Measurements from ENCODE around the gene NUDT2. TPM values are rescaled to one million over a fixed set of nuclear protein-coding genes. Genes with fewer than 3 reads are reported as not detected.

The NUDT2 gene
- total and polyA plus RNA-seq, 2 experiments from 2014 or later = 19.6 to 23.4 TPM

DNA sequence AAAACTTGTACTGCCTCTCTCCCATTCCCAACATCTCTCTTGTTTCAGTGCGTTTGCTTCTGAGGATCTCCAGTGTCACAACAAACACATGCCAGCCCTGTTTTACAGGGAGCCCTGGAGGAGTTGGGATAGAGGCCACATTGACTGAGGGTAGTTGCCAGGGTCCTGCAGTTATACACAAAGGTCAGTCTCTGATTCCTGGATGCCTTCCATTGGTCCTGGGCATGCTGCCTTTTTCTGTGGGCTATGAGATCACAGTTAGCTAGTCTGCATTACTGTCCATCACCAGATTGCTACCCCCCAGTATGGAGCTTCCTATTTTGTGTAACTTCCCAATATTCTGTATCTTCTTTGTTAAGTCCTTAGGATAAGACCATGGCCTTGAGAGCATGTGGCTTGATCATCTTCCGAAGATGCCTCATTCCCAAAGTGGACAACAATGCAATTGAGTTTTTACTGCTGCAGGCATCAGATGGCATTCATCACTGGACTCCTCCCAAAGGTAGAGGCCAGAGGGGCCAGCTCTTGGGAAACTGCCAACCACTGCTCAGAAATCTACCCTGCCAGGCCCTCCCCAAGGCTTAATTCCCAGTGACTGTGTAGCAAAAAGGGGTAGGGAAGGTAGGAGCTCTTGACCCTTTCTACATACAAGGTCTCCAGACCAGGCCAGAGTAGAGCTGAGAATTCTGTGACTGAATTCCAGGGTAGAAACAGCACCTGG, 9.5 kb downstream of the NUDT2 start:
- peaks cover 13% of the 10 kb centered on the region for H3K79me2 ChIP-seq
- H3K36me3 ChIP-seq (replicated peaks; ENCODE audit: insufficient read depth, low read depth) = no peaks in the 10 kb centered on the region
- no peaks in the 10 kb centered on the region for H4K20me1 ChIP-seq (ENCODE audit: insufficient read depth, poor library complexity, severe bottlenecking)
- H2AFZ ChIP-seq = no peak overlapping the region
- no peak for DNase-seq (ENCODE audit: low spot score)
- H3K4me2 ChIP-seq = no peak overlapping the region
- no peak overlapping the region for H3K4me3 ChIP-seq
- no peaks in the 10 kb centered on the region for H3K9me3 ChIP-seq (ENCODE audit: low read depth)
- H3K27me3 ChIP-seq = no peaks in the 10 kb centered on the region
- 94% methylated on average over 2 of the region's 2 CpGs for WGBS (ENCODE audit: low lambda C conversion rate, missing lambda C conversion rate)
- no peaks in the 10 kb centered on the region for H3K4me1 ChIP-seq (ENCODE audit: insufficient read depth)
- H3K27ac ChIP-seq = no peak overlapping the region
- no peaks in the 10 kb centered on the region for H3K9me2 ChIP-seq (replicated peaks; ENCODE audit: insufficient read depth)
- TF ChIP-seq, protein P1, sequence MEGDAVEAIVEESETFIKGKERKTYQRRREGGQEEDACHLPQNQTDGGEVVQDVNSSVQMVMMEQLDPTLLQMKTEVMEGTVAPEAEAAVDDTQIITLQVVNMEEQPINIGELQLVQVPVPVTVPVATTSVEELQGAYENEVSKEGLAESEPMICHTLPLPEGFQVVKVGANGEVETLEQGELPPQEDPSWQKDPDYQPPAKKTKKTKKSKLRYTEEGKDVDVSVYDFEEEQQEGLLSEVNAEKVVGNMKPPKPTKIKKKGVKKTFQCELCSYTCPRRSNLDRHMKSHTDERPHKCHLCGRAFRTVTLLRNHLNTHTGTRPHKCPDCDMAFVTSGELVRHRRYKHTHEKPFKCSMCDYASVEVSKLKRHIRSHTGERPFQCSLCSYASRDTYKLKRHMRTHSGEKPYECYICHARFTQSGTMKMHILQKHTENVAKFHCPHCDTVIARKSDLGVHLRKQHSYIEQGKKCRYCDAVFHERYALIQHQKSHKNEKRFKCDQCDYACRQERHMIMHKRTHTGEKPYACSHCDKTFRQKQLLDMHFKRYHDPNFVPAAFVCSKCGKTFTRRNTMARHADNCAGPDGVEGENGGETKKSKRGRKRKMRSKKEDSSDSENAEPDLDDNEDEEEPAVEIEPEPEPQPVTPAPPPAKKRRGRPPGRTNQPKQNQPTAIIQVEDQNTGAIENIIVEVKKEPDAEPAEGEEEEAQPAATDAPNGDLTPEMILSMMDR (IDR thresholded peaks at IDR 0.05; ENCODE audit: poor library complexity) = no peak
- TF ChIP-seq EZH2 (IDR thresholded peaks at IDR 0.05; ENCODE audit: borderline replicate concordance) (no peak), EZH2phosphoT487 (IDR thresholded peaks at IDR 0.05; ENCODE audit: low read depth, severe bottlenecking, unreplicated experiment) (no peak)

DNA sequence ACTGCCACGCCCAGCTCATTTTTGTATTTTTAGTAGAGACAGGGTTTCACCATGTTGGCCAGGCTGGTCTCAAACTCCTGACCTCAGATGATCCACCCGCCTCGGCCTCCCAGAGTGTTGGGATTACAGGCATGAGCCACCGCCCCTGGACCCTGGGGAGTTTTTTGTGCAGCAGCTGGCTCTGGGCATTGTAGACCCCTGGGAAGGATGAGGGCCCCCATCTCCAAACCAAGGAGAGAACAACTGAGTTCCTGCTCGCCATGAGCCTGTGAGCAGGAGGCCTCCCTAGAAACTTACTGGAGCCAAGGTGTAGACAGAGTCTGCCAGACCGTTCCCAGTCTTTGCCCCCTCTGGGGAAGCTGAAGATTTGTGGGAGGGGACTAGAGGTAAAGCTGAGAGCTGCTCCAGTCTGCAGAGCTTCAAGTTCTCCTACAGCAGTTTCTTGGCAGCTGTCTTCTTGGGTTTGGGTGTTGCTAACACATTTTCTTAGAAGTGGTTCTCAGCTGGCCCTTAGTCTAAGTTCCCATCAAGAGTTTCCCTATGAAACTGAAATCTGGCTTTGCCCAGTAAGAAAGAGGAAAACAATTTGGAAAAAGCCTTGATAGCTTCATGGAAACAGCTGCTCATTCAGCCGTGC, 12.4 kb downstream of the NUDT2 start:
- H3K4me1 ChIP-seq (ENCODE audit: insufficient read depth) = peaks cover 15% of the 10 kb centered on the region
- DNase-seq (ENCODE audit: low spot score) = no peak
- no peak overlapping the region for H3K4me3 ChIP-seq
- whole genome bisulfite sequencing (ENCODE audit: low lambda C conversion rate, missing lambda C conversion rate) = 93% methylated on average over 7 of the region's 7 CpGs
- no peaks in the 10 kb centered on the region for H3K9me2 ChIP-seq (replicated peaks; ENCODE audit: insufficient read depth)
- no peaks in the 10 kb centered on the region for H3K9me3 ChIP-seq (ENCODE audit: low read depth)
- no peaks in the 10 kb centered on the region for H3K36me3 ChIP-seq (replicated peaks; ENCODE audit: insufficient read depth, low read depth)
- H3K27ac ChIP-seq = no peak overlapping the region
- no peaks in the 10 kb centered on the region for H3K27me3 ChIP-seq
- H3K4me2 ChIP-seq = no peak overlapping the region
- no peaks in the 10 kb centered on the region for H3K79me2 ChIP-seq
- TF ChIP-seq EZH2phosphoT487 (IDR thresholded peaks at IDR 0.05; ENCODE audit: low read depth, severe bottlenecking, unreplicated experiment) = no peak
- TF ChIP-seq EZH2 (IDR thresholded peaks at IDR 0.05; ENCODE audit: borderline replicate concordance) = no peak
- TF ChIP-seq, protein P1 (IDR thresholded peaks at IDR 0.05; ENCODE audit: poor library complexity) = no peak
- H2AFZ ChIP-seq = no peak overlapping the region
- H4K20me1 ChIP-seq (ENCODE audit: insufficient read depth, poor library complexity, severe bottlenecking) = no peaks in the 10 kb centered on the region

DNA sequence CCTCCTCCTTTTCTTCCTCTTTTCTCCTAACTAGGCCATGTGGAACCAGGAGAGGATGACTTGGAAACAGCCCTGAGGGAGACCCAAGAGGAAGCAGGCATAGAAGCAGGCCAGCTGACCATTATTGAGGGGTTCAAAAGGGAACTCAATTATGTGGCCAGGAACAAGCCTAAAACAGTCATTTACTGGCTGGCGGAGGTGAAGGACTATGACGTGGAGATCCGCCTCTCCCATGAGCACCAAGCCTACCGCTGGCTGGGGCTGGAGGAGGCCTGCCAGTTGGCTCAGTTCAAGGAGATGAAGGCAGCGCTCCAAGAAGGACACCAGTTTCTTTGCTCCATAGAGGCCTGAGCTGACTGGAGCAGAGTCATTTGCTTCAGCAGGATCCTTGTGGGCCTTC, 13.7 kb downstream of the NUDT2 start:
- Histone ChIP-seq H3K27me3 (no peaks in the 10 kb centered on the region), H3K79me2 (no peaks in the 10 kb centered on the region), H3K36me3 (replicated peaks; ENCODE audit: insufficient read depth, low read depth) (no peaks in the 10 kb centered on the region), H3K27ac (peak overlapping the region; percentile 55), H3K4me1 (ENCODE audit: insufficient read depth) (peaks cover 15% of the 10 kb centered on the region), H4K20me1 (ENCODE audit: insufficient read depth, poor library complexity, severe bottlenecking) (no peaks in the 10 kb centered on the region), H3K4me3 (no peak overlapping the region), H3K9me3 (ENCODE audit: low read depth) (no peaks in the 10 kb centered on the region), H3K4me2 (no peak overlapping the region), H3K9me2 (replicated peaks; ENCODE audit: insufficient read depth) (no peaks in the 10 kb centered on the region), H2AFZ (no peak overlapping the region)
- WGBS (ENCODE audit: low lambda C conversion rate, missing lambda C conversion rate) = 98% methylated on average over 5 of the region's 5 CpGs
- TF ChIP-seq EZH2 (IDR thresholded peaks at IDR 0.05; ENCODE audit: borderline replicate concordance) (no peak), EZH2phosphoT487 (IDR thresholded peaks at IDR 0.05; ENCODE audit: low read depth, severe bottlenecking, unreplicated experiment) (no peak)
- TF ChIP-seq, protein P1 (IDR thresholded peaks at IDR 0.05; ENCODE audit: poor library complexity) = no peak
- DNase-seq (ENCODE audit: low spot score) = no peak

Data from hepatocyte (in vitro differentiated cells).